ENCODE results near the gene A2M. TPM values are rescaled to one million over a fixed set of nuclear protein-coding genes. Genes with fewer than 3 reads are reported as not detected.

The A2M gene
- total and polyA plus RNA-seq, 2 experiments from 2014 or later: 463 to 567 TPM

DNA sequence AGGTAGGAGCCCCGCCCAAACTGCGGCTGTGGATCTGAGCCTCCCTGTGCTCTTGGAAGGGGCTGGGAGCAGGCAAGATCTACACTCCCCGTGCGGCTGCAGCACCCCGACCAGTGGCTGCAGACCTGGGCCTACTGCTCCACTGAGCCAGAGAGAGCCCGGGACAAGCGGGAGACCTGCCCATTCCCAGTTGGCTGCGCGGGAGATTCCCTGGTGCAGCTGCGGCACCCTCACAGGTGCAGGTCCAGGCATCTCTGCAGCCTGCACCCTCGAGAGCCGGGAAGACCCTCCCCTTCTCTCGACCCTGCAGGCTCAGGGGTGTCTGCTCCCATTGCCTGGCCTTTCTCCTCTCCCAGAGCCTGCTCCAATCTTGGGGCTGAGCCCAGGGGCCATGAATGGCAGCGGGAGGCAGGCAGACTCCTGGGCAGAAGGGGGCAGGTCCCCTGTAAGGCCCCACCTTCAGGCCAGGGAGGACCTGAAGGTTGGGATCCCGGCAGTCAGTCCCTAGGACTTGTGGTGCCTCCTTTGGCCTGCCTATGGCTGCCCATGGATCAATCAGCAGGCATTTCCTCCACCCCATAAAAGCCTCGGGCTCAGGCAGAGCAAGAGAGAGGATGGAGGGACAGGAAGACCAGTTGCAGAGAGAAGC, 8.8 kb upstream of the A2M start:
- H3K4me3 ChIP-seq: no peak overlapping the region
- TF ChIP-seq, protein P1, sequence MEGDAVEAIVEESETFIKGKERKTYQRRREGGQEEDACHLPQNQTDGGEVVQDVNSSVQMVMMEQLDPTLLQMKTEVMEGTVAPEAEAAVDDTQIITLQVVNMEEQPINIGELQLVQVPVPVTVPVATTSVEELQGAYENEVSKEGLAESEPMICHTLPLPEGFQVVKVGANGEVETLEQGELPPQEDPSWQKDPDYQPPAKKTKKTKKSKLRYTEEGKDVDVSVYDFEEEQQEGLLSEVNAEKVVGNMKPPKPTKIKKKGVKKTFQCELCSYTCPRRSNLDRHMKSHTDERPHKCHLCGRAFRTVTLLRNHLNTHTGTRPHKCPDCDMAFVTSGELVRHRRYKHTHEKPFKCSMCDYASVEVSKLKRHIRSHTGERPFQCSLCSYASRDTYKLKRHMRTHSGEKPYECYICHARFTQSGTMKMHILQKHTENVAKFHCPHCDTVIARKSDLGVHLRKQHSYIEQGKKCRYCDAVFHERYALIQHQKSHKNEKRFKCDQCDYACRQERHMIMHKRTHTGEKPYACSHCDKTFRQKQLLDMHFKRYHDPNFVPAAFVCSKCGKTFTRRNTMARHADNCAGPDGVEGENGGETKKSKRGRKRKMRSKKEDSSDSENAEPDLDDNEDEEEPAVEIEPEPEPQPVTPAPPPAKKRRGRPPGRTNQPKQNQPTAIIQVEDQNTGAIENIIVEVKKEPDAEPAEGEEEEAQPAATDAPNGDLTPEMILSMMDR (IDR thresholded peaks at IDR 0.05; ENCODE audit: poor library complexity): no peak
- TF ChIP-seq EZH2 (IDR thresholded peaks at IDR 0.05; ENCODE audit: borderline replicate concordance): no peak
- no peak for TF ChIP-seq EZH2phosphoT487 (IDR thresholded peaks at IDR 0.05; ENCODE audit: low read depth, severe bottlenecking, unreplicated experiment)

DNA sequence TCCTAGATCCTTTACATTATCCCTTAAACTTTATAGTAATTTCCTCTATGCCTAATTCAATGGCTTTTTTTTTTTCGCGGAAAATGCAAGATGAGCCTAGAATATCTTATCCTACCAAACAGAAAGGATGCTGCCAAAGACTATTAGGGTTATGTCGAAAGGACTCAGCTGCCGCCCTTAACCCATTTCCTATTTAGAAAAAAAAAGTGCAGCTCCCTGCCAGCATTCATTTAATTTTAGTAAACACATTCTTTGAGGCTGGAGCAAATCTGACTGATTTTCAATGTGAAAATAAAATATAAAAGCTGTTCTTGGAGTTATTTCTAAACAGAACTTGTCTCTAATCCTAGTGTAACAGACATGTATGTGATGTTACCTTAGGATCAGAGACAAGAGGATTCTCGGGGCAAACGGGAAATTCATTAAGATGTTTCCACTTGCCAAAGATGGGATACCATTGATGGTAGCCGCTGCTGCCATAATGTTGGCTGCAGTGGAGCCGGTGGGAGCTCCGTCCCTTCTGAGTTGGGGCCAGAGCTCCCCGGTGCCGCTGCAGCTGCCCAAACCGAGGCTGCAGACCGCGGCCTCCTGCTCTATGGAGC, 8.2 kb upstream of the A2M start:
- Histone ChIP-seq H3K4me2 (peak overlapping the region; percentile 48), H2AFZ (no peak overlapping the region)
- WGBS (ENCODE audit: low lambda C conversion rate, missing lambda C conversion rate): 77% methylated on average over 14 of the region's 14 CpGs

More for the DNA sequence above, 8.8 kb upstream of the A2M start:
- no peaks in the 10 kb centered on the region for H3K36me3 ChIP-seq (replicated peaks; ENCODE audit: insufficient read depth, low read depth)
- no peaks in the 10 kb centered on the region for H3K4me1 ChIP-seq (ENCODE audit: insufficient read depth)
- no peak overlapping the region for H3K4me2 ChIP-seq
- 90% methylated on average over 16 of the region's 16 CpGs for WGBS (ENCODE audit: low lambda C conversion rate, missing lambda C conversion rate)
- no peaks in the 10 kb centered on the region for H3K79me2 ChIP-seq
- no peak for DNase-seq (ENCODE audit: low spot score)
- no peaks in the 10 kb centered on the region for H3K27me3 ChIP-seq
- no peak overlapping the region for H3K27ac ChIP-seq
- no peaks in the 10 kb centered on the region for H3K9me3 ChIP-seq (ENCODE audit: low read depth)
- no peaks in the 10 kb centered on the region for H3K9me2 ChIP-seq (replicated peaks; ENCODE audit: insufficient read depth)
- no peak overlapping the region for H2AFZ ChIP-seq
- H4K20me1 ChIP-seq (ENCODE audit: insufficient read depth, poor library complexity, severe bottlenecking): no peaks in the 10 kb centered on the region

GRCh38 chr12:9122091-9122609, 6.4 kb upstream of the A2M start:
- Histone ChIP-seq H3K27ac (peak overlapping the region; percentile 8), H3K79me2 (no peaks in the 10 kb centered on the region), H2AFZ (no peak overlapping the region), H3K9me2 (replicated peaks; ENCODE audit: insufficient read depth) (no peaks in the 10 kb centered on the region), H3K4me1 (ENCODE audit: insufficient read depth) (no peaks in the 10 kb centered on the region), H3K4me3 (no peak overlapping the region), H3K9me3 (ENCODE audit: low read depth) (no peaks in the 10 kb centered on the region), H3K4me2 (peak overlapping the region; percentile 54), H3K36me3 (replicated peaks; ENCODE audit: insufficient read depth, low read depth) (no peaks in the 10 kb centered on the region), H3K27me3 (no peaks in the 10 kb centered on the region), H4K20me1 (ENCODE audit: insufficient read depth, poor library complexity, severe bottlenecking) (no peaks in the 10 kb centered on the region)
- 47% methylated on average over 3 of the region's 3 CpGs for WGBS (ENCODE audit: low lambda C conversion rate, missing lambda C conversion rate)
- no peak for TF ChIP-seq EZH2phosphoT487 (IDR thresholded peaks at IDR 0.05; ENCODE audit: low read depth, severe bottlenecking, unreplicated experiment)
- TF ChIP-seq EZH2 (IDR thresholded peaks at IDR 0.05; ENCODE audit: borderline replicate concordance): no peak
- TF ChIP-seq, protein P1 (IDR thresholded peaks at IDR 0.05; ENCODE audit: poor library complexity): no peak
- no peak for DNase-seq (ENCODE audit: low spot score)

More for the DNA sequence above, 8.2 kb upstream of the A2M start:
- H3K36me3 ChIP-seq (replicated peaks; ENCODE audit: insufficient read depth, low read depth): no peaks in the 10 kb centered on the region
- H3K79me2 ChIP-seq: no peaks in the 10 kb centered on the region
- peak overlapping the region; percentile 7 for H3K27ac ChIP-seq
- H4K20me1 ChIP-seq (ENCODE audit: insufficient read depth, poor library complexity, severe bottlenecking): no peaks in the 10 kb centered on the region
- TF ChIP-seq EZH2phosphoT487 (IDR thresholded peaks at IDR 0.05; ENCODE audit: low read depth, severe bottlenecking, unreplicated experiment) (no peak), EZH2 (IDR thresholded peaks at IDR 0.05; ENCODE audit: borderline replicate concordance) (no peak)
- TF ChIP-seq, protein P1 (IDR thresholded peaks at IDR 0.05; ENCODE audit: poor library complexity): no peak
- no peak overlapping the region for H3K4me3 ChIP-seq
- H3K27me3 ChIP-seq: no peaks in the 10 kb centered on the region
- H3K4me1 ChIP-seq (ENCODE audit: insufficient read depth): no peaks in the 10 kb centered on the region
- H3K9me2 ChIP-seq (replicated peaks; ENCODE audit: insufficient read depth): no peaks in the 10 kb centered on the region
- H3K9me3 ChIP-seq (ENCODE audit: low read depth): no peaks in the 10 kb centered on the region
- DNase-seq (ENCODE audit: low spot score): no peak
